KOPT-K1 (cell line): ENCODE results near the gene AKAP1.
"Not testable (repeated sequence)": the region's sequence is repeated elsewhere in the genome, so short reads cannot be mapped to it uniquely, and the experiment has no call there.

Source experiments
- H3K27ac ChIP-seq: fragments of 200-600 bp; sonication (generic); 2 replicates; pipeline ENCODE4 v1.5.1; 2016; ENCODE audit warnings: antibody characterized with exemption, mild to moderate bottlenecking, low read depth, low read length; ENCODE audit not compliant: poor library complexity, severe bottlenecking
- H3K36me3 ChIP-seq: fragments of 200-600 bp; sonication (generic); 2 replicates; pipeline ENCODE4 v1.5.1; 2017; ENCODE audit warnings: antibody characterized with exemption, mild to moderate bottlenecking, low read length, moderate library complexity; ENCODE audit not compliant: insufficient read depth
- H3K9me3 ChIP-seq: fragments of 200-600 bp; sonication (generic); 2 replicates; pipeline ENCODE4 v1.5.1; 2017; ENCODE audit warnings: antibody characterized with exemption, low read length, mild to moderate bottlenecking; ENCODE audit not compliant: insufficient read depth, poor library complexity, severe bottlenecking

The AKAP1 gene

GRCh38 chr17:57086069-57086930 is 1.3 kb downstream of the AKAP1 start:
- Histone ChIP-seq H3K9me3 (no peaks in the 10 kb centered on the region), H3K36me3 (peaks cover 13% of the 10 kb centered on the region; the same call in 1 of the 2 replicates), H3K27ac (peak overlapping the region; percentile 88)

GRCh38 chr17:57088298-57088697 is 3.3 kb downstream of the AKAP1 start:
- H3K9me3 ChIP-seq: no peaks in the 10 kb centered on the region
- peaks cover 13% of the 10 kb centered on the region; the same call in 1 of the 2 replicates for H3K36me3 ChIP-seq
- no peak overlapping the region for H3K27ac ChIP-seq

- Histone ChIP-seq H3K27ac (no peak overlapping the region), H3K36me3 (peaks cover 16% of the 10 kb centered on the region; the same call in 1 of the 2 replicates), H3K9me3 (no peaks in the 10 kb centered on the region)
Measured at GRCh38 chr17:57089391-57089790, 4.3 kb downstream of the AKAP1 start.

GRCh38 chr17:57090560-57091185 is 5.6 kb downstream of the AKAP1 start:
- no peaks in the 10 kb centered on the region for H3K9me3 ChIP-seq
- H3K27ac ChIP-seq: no peak overlapping the region
- peaks cover 16% of the 10 kb centered on the region; the same call in 1 of the 2 replicates for H3K36me3 ChIP-seq

GRCh38 chr17:57091186-57091618 is 6.2 kb downstream of the AKAP1 start:
- Histone ChIP-seq H3K27ac (no peak overlapping the region), H3K36me3 (peaks cover 16% of the 10 kb centered on the region; the same call in 1 of the 2 replicates), H3K9me3 (no peaks in the 10 kb centered on the region)

- H3K9me3 ChIP-seq: no peaks in the 10 kb centered on the region
- H3K27ac ChIP-seq: no peak overlapping the region
- peaks cover 23% of the 10 kb centered on the region; the same call in 1 of the 2 replicates for H3K36me3 ChIP-seq
Measured at GRCh38 chr17:57092171-57092570, 7.1 kb downstream of the AKAP1 start.

- H3K27ac ChIP-seq: no peak overlapping the region
- H3K9me3 ChIP-seq: no peaks in the 10 kb centered on the region
- peaks cover 26% of the 10 kb centered on the region; the same call in 1 of the 2 replicates for H3K36me3 ChIP-seq
Measured at GRCh38 chr17:57092779-57093178, 7.7 kb downstream of the AKAP1 start.

GRCh38 chr17:57096472-57097202 is 11.6 kb downstream of the AKAP1 start:
- Histone ChIP-seq H3K36me3 (peaks cover 20% of the 10 kb centered on the region; the same call in 1 of the 2 replicates), H3K9me3 (no peaks in the 10 kb centered on the region), H3K27ac (no peak overlapping the region)

- peaks cover 20% of the 10 kb centered on the region; the same call in 1 of the 2 replicates for H3K36me3 ChIP-seq
- no peak overlapping the region for H3K27ac ChIP-seq
- no peaks in the 10 kb centered on the region for H3K9me3 ChIP-seq
Measured at GRCh38 chr17:57097832-57098421, 12.9 kb downstream of the AKAP1 start.

GRCh38 chr17:57099165-57099564 is 14.1 kb downstream of the AKAP1 start:
- H3K9me3 ChIP-seq: no peaks in the 10 kb centered on the region
- peaks cover 17% of the 10 kb centered on the region; the same call in 1 of the 2 replicates for H3K36me3 ChIP-seq
- H3K27ac ChIP-seq: no peak overlapping the region

- Histone ChIP-seq H3K9me3 (no peaks in the 10 kb centered on the region), H3K36me3 (peaks cover 30% of the 10 kb centered on the region), H3K27ac (no peak overlapping the region)
Measured at GRCh38 chr17:57102122-57102521, 17.1 kb downstream of the AKAP1 start.

GRCh38 chr17:57102660-57103059 is 17.6 kb downstream of the AKAP1 start:
- H3K9me3 ChIP-seq, H3K27ac ChIP-seq: not testable (repeated sequence)
- peaks cover 30% of the 10 kb centered on the region for H3K36me3 ChIP-seq

- no peaks in the 10 kb centered on the region for H3K9me3 ChIP-seq
- H3K27ac ChIP-seq: no peak overlapping the region
- H3K36me3 ChIP-seq: peaks cover 45% of the 10 kb centered on the region
Measured at GRCh38 chr17:57104461-57105175, 19.6 kb downstream of the AKAP1 start.

- Histone ChIP-seq H3K36me3 (peaks cover 54% of the 10 kb centered on the region), H3K9me3 (no peaks in the 10 kb centered on the region), H3K27ac (no peak overlapping the region)
Measured at GRCh38 chr17:57105591-57105990, 20.5 kb downstream of the AKAP1 start.
